Measurements from ENCODE around the gene HIPK1. TPM values are rescaled to one million over a fixed set of nuclear protein-coding genes. Genes with fewer than 3 reads are reported as not detected.
"Not testable (repeated sequence)": the region's sequence is repeated elsewhere in the genome, so short reads cannot be mapped to it uniquely, and the experiment has no call there.

Gene HIPK1
- total RNA-seq, 4 donors from 2014 or later: 64.8 to 92.3 (median 76.9) TPM

GRCh38 chr1:113947388-113948107 lies 18.4 kb downstream of the HIPK1 start:
- 6 to 13% methylated on average over 2 to 3 of the region's 3 CpGs for WGBS, 2 donors (ENCODE audit: low coverage in 1 of 2)
- H3K27me3 ChIP-seq: no peaks in the 10 kb centered on the region
- H3K27ac ChIP-seq: peak overlapping the region; percentile 5 to 63 (median 58)
- no peaks in the 10 kb centered on the region for H3K9me3 ChIP-seq
- peaks cover 3 to 75% (median 23%) of the 10 kb centered on the region in 3 donors for H3K4me1 ChIP-seq
- H3K36me3 ChIP-seq: peaks cover 0 to 4% of the 10 kb centered on the region in 2 donors
- H3K4me3 ChIP-seq: no peak overlapping the region
- no peak for ATAC-seq
- no peak for TF ChIP-seq POLR2AphosphoS5 (IDR thresholded peaks at IDR 0.05)
- no peak for TF ChIP-seq POLR2A (IDR thresholded peaks at IDR 0.05)
- no peak for TF ChIP-seq EP300 (IDR thresholded peaks at IDR 0.05)
- TF ChIP-seq CTCF (IDR thresholded peaks at IDR 0.05): no peak

- H3K27me3 ChIP-seq, H3K9me3 ChIP-seq, H3K36me3 ChIP-seq, ATAC-seq, H3K4me3 ChIP-seq: not testable (repeated sequence)
- Histone ChIP-seq H3K27ac (peak overlapping the region; percentile 5 to 63 (median 58)), H3K4me1 (peaks cover 4 to 75% (median 23%) of the 10 kb centered on the region in 3 donors)
- WGBS, 2 donors (ENCODE audit: low coverage in 1 of 2): 59 to 65% methylated on average over 4 of the region's 4 CpGs
Observed at GRCh38 chr1:113948151-113948550, 19.0 kb downstream of the HIPK1 start.

- no peak for ATAC-seq
- Histone ChIP-seq H3K4me3 (no peak overlapping the region), H3K36me3 (peaks cover 0 to 6% of the 10 kb centered on the region in 2 donors), H3K27me3 (no peaks in the 10 kb centered on the region), H3K9me3 (no peaks in the 10 kb centered on the region), H3K4me1 (peaks cover 4 to 70% (median 23%) of the 10 kb centered on the region in 3 donors), H3K27ac (peak overlapping the region in 3 of 4 donors; percentile 54 to 61 (median 60))
- no peak for TF ChIP-seq EP300 (IDR thresholded peaks at IDR 0.05)
- peak; percentile 69 for TF ChIP-seq POLR2AphosphoS5 (IDR thresholded peaks at IDR 0.05)
- peak in 2 of 4 experiments; percentile 36 to 39 for TF ChIP-seq CTCF (IDR thresholded peaks at IDR 0.05)
- WGBS, 2 donors (ENCODE audit: low coverage in 1 of 2): 35% methylated on average over 5 of the region's 5 CpGs; no CpG with 5 or more reads in 1 of the 2 donors
Observed at GRCh38 chr1:113949007-113949406, 19.9 kb downstream of the HIPK1 start.

GRCh38 chr1:113950908-113951307 lies 21.8 kb downstream of the HIPK1 start:
- Histone ChIP-seq H3K36me3 (peaks cover 0 to 22% of the 10 kb centered on the region in 2 donors), H3K27me3 (no peaks in the 10 kb centered on the region), H3K4me3 (no peak overlapping the region), H3K9me3 (no peaks in the 10 kb centered on the region), H3K4me1 (peaks cover 4 to 67% (median 23%) of the 10 kb centered on the region in 3 donors), H3K27ac (no peak overlapping the region)
- TF ChIP-seq POLR2AphosphoS5 (IDR thresholded peaks at IDR 0.05) (no peak), CTCF (IDR thresholded peaks at IDR 0.05) (no peak), POLR2A (IDR thresholded peaks at IDR 0.05) (no peak), EP300 (IDR thresholded peaks at IDR 0.05) (no peak)
- no peak for ATAC-seq
- WGBS, 2 donors (ENCODE audit: low coverage in 1 of 2): 93 to 100% methylated on average over 1 of the region's 1 CpG

- peaks cover 4 to 59% (median 15%) of the 10 kb centered on the region in 3 donors for H3K4me1 ChIP-seq
- H3K9me3 ChIP-seq: no peaks in the 10 kb centered on the region
- peaks cover 0 to 30% of the 10 kb centered on the region in 2 donors for H3K36me3 ChIP-seq
- H3K4me3 ChIP-seq: no peak overlapping the region
- H3K27ac ChIP-seq: no peak overlapping the region
- no peak for ATAC-seq
- H3K27me3 ChIP-seq: no peaks in the 10 kb centered on the region
- TF ChIP-seq POLR2A (IDR thresholded peaks at IDR 0.05) (no peak), POLR2AphosphoS5 (IDR thresholded peaks at IDR 0.05) (no peak), CTCF (IDR thresholded peaks at IDR 0.05) (no peak), EP300 (IDR thresholded peaks at IDR 0.05) (no peak)
- WGBS, 2 donors (ENCODE audit: low coverage in 1 of 2): 100% methylated on average over 2 of the region's 2 CpGs
Observed at GRCh38 chr1:113951719-113952118, 22.6 kb downstream of the HIPK1 start.

Measured in gastroesophageal sphincter (tissue), 4 donors.